ENCODE results near the gene PAPPA2. TPM values are rescaled to one million over a fixed set of nuclear protein-coding genes. Genes with fewer than 3 reads are reported as not detected.

PAPPA2 gene
- total RNA-seq, 1 donor from 2014 or later, result 0.50 TPM

DNA sequence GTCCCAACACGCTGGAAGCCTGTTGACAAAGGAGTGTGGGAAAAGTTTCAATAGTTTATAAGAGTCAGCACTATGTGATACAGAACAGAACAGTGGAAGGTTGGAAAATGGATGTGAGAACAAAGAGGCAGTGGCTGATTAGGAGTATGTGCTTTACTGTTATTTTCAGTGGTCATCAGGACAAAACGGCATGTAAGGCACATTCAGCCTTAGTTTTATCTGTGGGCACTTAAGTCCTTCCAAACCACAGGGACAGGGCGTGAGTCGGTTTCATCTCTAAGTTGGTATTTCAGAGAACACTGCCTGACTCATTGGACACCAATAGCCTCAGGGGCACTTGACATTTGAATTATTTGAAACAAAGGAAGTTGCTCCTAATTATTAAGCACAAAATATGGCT lies 394.7 kb downstream of the PAPPA2 start:
- intact Hi-C loops (cut with DNase I), result no loop called here
- H3K4me1 ChIP-seq, result no peaks in the 10 kb centered on the region
- no peaks in the 10 kb centered on the region for H3K27me3 ChIP-seq (ENCODE audit: low read depth)
- no peak for TF ChIP-seq CTCF (IDR thresholded peaks at IDR 0.05)
- no peak overlapping the region for H3K27ac ChIP-seq
- H3K4me3 ChIP-seq, result no peak overlapping the region
- H3K36me3 ChIP-seq, result no peaks in the 10 kb centered on the region
- DNase-seq, result no peak
- ATAC-seq, result no peak
- H3K9me3 ChIP-seq, result no peaks in the 10 kb centered on the region

GRCh38 chr1:176858433-176858916 lies 395.5 kb downstream of the PAPPA2 start:
- DNase-seq (no peak), ATAC-seq (no peak)
- no peaks in the 10 kb centered on the region for H3K4me1 ChIP-seq
- H3K27ac ChIP-seq, result no peak overlapping the region
- no peaks in the 10 kb centered on the region for H3K9me3 ChIP-seq
- no peak for TF ChIP-seq CTCF (IDR thresholded peaks at IDR 0.05)
- no peak overlapping the region for H3K4me3 ChIP-seq
- H3K36me3 ChIP-seq, result no peaks in the 10 kb centered on the region
- no peaks in the 10 kb centered on the region for H3K27me3 ChIP-seq (ENCODE audit: low read depth)
- intact Hi-C loops (cut with DNase I), result no loop called here

- no peak for ATAC-seq
- no peak for TF ChIP-seq CTCF (IDR thresholded peaks at IDR 0.05)
- no peak overlapping the region for H3K4me3 ChIP-seq
- no peak for DNase-seq
- intact Hi-C loops (cut with DNase I), result no loop called here
- H3K36me3 ChIP-seq, result no peaks in the 10 kb centered on the region
- H3K27ac ChIP-seq, result no peak overlapping the region
- no peaks in the 10 kb centered on the region for H3K27me3 ChIP-seq (ENCODE audit: low read depth)
- H3K4me1 ChIP-seq, result no peaks in the 10 kb centered on the region
- no peaks in the 10 kb centered on the region for H3K9me3 ChIP-seq
Observed at GRCh38 chr1:176863613-176864012, 400.6 kb downstream of the PAPPA2 start.

- DNase-seq, result no peak
- Histone ChIP-seq H3K36me3 (no peaks in the 10 kb centered on the region), H3K9me3 (no peaks in the 10 kb centered on the region), H3K4me1 (no peaks in the 10 kb centered on the region), H3K4me3 (no peak overlapping the region), H3K27me3 (ENCODE audit: low read depth) (no peaks in the 10 kb centered on the region), H3K27ac (no peak overlapping the region)
- TF ChIP-seq CTCF (IDR thresholded peaks at IDR 0.05), result no peak
- ATAC-seq, result no peak
- intact Hi-C loops (cut with DNase I), result no loop called here
Observed at GRCh38 chr1:176864211-176864610, 401.2 kb downstream of the PAPPA2 start.

GRCh38 chr1:176866011-176866714 lies 403.2 kb downstream of the PAPPA2 start:
- no peak overlapping the region for H3K27ac ChIP-seq
- H3K9me3 ChIP-seq, result no peaks in the 10 kb centered on the region
- intact Hi-C loops (cut with DNase I), result no loop called here
- no peaks in the 10 kb centered on the region for H3K27me3 ChIP-seq (ENCODE audit: low read depth)
- H3K4me1 ChIP-seq, result no peaks in the 10 kb centered on the region
- ATAC-seq (no peak), DNase-seq (no peak)
- no peaks in the 10 kb centered on the region for H3K36me3 ChIP-seq
- TF ChIP-seq CTCF (IDR thresholded peaks at IDR 0.05), result no peak
- no peak overlapping the region for H3K4me3 ChIP-seq

Data from lower lobe of right lung (tissue), 2 donors.